H1 (cell line): ENCODE measurements around the gene ZFP36L2. TPM values are rescaled to one million over a fixed set of nuclear protein-coding genes. Genes with fewer than 3 reads are reported as not detected.

Experiments
- TAF1 ChIP-seq: IDR thresholded peaks from 2 replicates; pipeline ENCODE4 v1.6.1; 2011; ENCODE audit warnings: mild to moderate bottlenecking, low read depth, low read length
- polyA plus RNA-seq, 7 experiments: library from polyadenylated mRNA; depleted of rRNA in 3 of 7; stranded (reverse) in 5 of 7; unstranded in 2 of 7; fragments of >200 nt in 5 of 7; fragments of 200-250 nt in 2 of 7; gene quantifications; 1 replicate in 5 of 7; 2 replicates in 1 of 7; 4 replicates in 1 of 7; pipeline versions ENCODE4 v1.2.1 to v1.2.3, GENCODE V29; 2011 to 2013; ENCODE audit warnings: missing spikeins in 2 of 7, mixed read lengths in 2 of 7
- total RNA-seq: library from RNA; stranded (reverse); fragmentation: NEBNext Ultra II Directional; extraction: Animal tissue kit (Norgen Biotek cat#: 25700); gene quantifications from 2 replicates; pipeline ENCODE4 v1.2.1, GENCODE V29; 2021

Gene ZFP36L2
- total and polyA plus RNA-seq, 2 of the 8 experiments (the other 6 are each of a cell fraction or from before 2014, with no cell fraction given), result 13.4 to 102 TPM

GRCh38 chr2:43273529-43273928, 47.1 kb upstream of the ZFP36L2 start (continued):
- TF ChIP-seq TAF1, result no peak
